GM19452 (cell line): ENCODE data around the gene SLC36A3.
"Not testable (repeated sequence)": the region's sequence is repeated elsewhere in the genome, so short reads cannot be mapped to it uniquely, and the experiment has no call there.

Source experiments
- ATAC-seq: cut with Tn5 transposase; IDR thresholded peaks from one replicate; pipeline ENCODE4 v1.9.1; 2021; ENCODE audit not compliant: unreplicated experiment

The SLC36A3 gene

GRCh38 chr5:151303666-151304065 lies at the start of gene SLC36A3:
SLC36A3 (minus strand) TSS chr5:151303766; CDS start chr5:151303354, 412 bp downstream.
- ATAC-seq: no peak

DNA sequence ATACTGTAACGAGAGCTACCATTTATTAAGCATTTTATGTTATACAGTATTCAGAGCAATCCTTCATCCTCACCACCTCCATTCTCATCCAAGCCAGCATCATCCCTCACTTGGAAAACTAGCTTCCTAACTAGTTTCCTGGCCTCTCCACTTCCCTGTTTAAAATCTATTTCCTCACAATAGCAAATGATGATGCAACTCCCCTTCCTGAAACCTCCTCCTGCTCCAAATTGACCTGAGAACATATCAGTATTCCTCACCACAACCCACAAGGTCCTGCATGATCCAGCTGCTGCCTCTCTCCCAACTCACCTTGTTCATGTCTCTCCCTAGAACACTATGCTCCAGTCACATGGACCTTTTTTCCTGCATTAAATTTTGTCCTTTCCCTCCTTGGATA lies 48.1 kb upstream of the SLC36A3 start:
- ATAC-seq: no peak

DNA sequence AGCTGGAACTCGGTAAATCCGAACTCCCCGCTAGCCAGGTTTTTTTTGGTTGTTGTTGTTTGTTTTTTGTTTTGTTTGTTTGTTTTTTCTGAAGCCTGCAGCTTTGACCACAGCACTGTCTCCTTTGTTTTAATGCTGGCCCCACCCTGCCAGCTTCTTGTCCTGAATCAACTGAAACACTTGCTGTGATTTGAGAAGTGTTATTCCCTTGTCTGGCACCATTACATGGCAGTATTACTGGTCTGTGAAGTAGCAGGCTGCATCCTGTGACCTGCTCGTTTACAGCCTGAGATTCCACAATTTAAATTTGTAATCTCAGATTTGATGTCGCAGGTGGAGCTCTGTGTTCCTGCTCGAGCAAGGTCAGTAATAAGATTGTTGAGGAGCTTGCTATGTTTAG lies 45.2 kb upstream of the SLC36A3 start:
- no peak for ATAC-seq

- no peak for ATAC-seq
These were observed 43.8 kb upstream of the SLC36A3 start, which contains the start of gene SLC36A2 for GRCh38 chr5:151347369-151347768. SLC36A2 (minus strand) TSS chr5:151347559; CDS start chr5:151347460, 99 bp downstream.

- ATAC-seq: no peak
These were observed 42.4 kb upstream of the SLC36A3 start for GRCh38 chr5:151345808-151346478.

DNA sequence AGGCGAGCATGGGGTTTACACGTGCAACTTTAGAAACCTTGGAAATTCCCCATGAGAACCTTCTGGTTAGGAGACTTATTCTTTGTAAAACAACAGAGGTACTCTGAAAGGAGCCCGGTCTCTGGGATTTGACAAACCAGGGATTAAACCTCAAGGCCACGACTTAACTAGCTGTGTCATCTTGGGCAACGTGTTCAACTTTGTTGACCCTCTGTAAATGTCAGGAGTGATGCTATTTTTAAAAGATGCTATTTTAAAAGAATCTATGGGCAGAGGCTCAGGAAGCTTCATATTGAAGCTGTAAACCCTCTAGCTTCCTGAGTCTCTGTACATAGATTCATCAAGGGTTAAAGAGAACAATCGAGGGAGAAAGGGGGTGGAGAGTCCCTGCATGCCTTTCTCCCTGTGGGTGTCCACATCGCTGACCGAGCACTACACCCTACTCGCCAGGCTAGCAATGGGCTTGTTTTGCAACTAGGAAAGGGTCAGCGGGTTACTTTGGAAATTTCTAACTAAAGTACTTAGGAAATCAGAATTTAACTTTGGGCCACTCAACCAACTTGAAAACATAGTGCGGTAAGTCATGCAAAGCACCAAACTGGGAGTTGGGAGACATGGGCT lies 41.7 kb upstream of the SLC36A3 start:
- no peak for ATAC-seq

- no peak for ATAC-seq
These were observed 40.5 kb upstream of the SLC36A3 start for GRCh38 chr5:151344088-151344487.

DNA sequence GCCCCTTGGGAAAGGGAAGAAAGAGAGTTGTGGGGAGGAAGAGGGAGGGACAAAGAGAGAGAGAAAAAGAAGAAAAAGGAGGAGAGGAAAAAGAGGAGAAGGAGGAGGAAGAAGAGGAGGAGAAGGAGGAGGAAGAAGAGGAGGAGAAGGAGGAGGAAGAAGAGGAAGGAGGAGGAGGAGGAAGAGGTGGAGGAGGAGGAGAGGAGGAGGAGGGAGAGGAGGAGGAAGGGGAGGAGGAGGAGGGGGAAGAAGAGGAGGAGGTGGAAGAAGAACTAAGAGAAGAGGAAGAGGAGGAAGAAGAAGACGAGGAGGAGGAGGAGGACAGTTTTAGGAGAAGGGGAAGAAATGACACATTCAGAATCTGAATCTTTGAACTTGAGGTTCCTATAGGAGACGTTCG lies 36.4 kb upstream of the SLC36A3 start:
- no peak for ATAC-seq

DNA sequence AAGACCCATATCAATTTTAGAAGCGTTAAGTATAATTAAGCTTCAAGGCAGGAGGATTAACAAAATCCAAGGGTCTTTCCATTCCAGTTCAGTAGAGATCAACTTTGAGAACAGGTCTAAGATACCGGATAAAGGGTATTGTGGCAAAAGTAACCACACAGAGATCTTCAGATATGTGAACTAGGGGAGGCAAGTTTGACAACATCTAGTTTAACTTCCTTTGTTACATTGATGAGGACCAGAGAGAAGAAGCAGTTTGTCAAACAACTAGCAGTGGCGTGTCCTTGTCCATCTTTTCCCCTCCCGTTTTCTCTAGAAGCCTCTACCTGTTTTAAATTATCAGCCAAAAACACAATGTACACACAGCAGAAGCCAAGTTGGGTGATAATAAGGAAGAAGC lies 35.2 kb upstream of the SLC36A3 start:
- no peak for ATAC-seq

DNA sequence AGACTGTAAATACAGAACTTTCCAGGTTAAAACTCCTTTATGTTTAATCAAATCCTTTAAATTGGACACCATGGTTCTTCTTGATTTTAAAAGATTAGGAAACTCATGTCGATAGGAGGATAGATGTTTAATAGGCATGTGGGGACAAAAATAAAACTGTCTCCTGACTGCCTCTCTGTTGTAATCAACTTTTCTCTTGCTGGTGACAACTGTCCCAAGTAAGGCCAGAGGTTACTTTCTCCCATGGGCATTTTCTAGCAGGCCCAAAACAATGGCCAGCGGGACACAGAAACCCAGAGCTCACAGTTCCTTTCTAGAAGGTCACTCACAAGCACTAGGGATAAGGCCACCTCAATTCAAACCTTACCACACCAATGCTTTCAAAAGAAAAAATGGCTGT lies 29.3 kb upstream of the SLC36A3 start:
- ATAC-seq: no peak

GRCh38 chr5:151328734-151329133 lies 25.2 kb upstream of the SLC36A3 start:
- ATAC-seq: no peak

DNA sequence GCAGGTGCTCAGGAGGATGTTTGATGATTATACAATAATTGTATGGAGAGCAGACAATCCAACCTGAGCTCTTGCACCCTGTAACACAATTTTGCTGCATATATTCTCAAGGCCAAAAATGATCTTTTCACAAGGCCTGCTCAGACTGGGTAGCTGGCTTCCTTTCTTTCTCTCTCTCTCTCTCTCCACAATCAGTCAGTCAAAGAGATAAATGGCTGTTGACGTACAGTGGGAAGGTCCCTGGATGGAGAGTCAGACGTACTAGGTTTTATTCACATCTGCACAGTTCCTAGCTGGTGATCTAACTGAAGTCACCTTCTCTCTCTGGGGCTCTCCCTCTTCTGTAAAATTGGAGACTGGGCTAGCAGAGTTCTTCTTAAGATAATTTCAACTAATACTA lies 24.0 kb upstream of the SLC36A3 start:
- no peak for ATAC-seq

- no peak for ATAC-seq
These were observed 22.7 kb upstream of the SLC36A3 start for GRCh38 chr5:151326266-151326665.

- ATAC-seq: no peak
These were observed 16.9 kb upstream of the SLC36A3 start for GRCh38 chr5:151320481-151320880.

GRCh38 chr5:151318850-151319732 lies 15.5 kb upstream of the SLC36A3 start:
- ATAC-seq: peak; percentile 76

GRCh38 chr5:151317871-151318270 lies 14.3 kb upstream of the SLC36A3 start:
- ATAC-seq: no peak

DNA sequence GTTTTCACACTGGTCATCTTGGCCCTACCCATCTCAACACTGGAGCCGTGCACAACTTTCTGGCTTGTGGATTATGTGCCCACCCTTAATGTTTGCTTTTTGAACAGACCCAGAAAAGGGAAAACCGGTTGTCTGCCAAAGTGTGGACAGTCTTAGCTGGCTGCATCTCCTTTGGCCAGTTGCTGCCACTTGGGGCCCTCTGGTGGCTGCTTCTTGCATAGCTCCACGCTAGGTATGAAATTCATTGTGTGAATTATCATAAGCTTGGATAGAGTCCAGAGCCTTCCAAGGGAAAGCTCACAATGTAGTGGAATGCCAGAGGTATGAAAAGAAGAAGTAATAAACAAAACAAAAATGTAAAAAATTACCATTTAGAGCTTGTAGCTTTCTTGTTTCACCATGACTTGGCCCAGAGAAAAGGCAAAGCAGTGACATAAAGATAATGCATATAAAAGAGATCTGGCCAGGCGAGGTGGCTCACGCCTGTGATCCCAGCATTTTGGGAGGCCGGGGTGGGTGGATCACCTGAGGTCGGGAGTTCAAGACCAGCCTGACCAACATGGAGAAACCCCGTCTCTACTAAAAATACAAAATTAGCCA lies 12.5 kb upstream of the SLC36A3 start:
- ATAC-seq: peak; percentile 86

GRCh38 chr5:151313357-151313756 lies 9.8 kb upstream of the SLC36A3 start:
- no peak for ATAC-seq

GRCh38 chr5:151312756-151313324 lies 9.3 kb upstream of the SLC36A3 start:
- ATAC-seq: no peak

- ATAC-seq: no peak
These were observed 7.4 kb upstream of the SLC36A3 start for GRCh38 chr5:151310932-151311331.

DNA sequence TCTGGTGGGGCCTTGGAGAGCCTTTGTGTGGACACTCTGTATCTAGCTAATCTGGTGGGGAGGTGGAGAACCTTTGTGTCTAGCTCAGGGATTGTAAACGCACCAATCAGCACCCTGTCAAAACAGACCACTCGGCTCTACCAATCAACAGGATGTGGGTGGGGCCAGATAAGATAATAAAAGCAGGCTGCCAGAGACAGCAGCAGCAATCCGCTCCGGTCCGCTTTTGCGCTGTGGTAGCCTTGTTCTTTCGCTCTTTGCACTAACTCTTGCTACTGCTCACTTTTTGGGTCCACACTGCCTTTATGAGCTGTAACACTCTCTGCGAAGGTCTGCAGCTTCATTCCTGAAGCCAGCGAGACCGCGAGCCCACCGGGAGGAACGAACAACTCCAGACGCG lies 6.3 kb upstream of the SLC36A3 start:
- ATAC-seq: not testable (repeated sequence)
